EL (cell line): ENCODE data around the gene COL4A1.
A peak's percentile ranks its signal among the peaks of the same experiment; 100 is the strongest.

Source experiments
- DNase-seq: peaks from one replicate; pipeline ENCODE4 v3.0.0-alpha.2; 2016

The COL4A1 gene

GRCh38 chr13:110254751-110255553 is 52.0 kb downstream of the COL4A1 start:
- DNase-seq, result peak; percentile 36

GRCh38 chr13:110254151-110254679 is 52.7 kb downstream of the COL4A1 start:
- DNase-seq, result peak; percentile 50

DNA sequence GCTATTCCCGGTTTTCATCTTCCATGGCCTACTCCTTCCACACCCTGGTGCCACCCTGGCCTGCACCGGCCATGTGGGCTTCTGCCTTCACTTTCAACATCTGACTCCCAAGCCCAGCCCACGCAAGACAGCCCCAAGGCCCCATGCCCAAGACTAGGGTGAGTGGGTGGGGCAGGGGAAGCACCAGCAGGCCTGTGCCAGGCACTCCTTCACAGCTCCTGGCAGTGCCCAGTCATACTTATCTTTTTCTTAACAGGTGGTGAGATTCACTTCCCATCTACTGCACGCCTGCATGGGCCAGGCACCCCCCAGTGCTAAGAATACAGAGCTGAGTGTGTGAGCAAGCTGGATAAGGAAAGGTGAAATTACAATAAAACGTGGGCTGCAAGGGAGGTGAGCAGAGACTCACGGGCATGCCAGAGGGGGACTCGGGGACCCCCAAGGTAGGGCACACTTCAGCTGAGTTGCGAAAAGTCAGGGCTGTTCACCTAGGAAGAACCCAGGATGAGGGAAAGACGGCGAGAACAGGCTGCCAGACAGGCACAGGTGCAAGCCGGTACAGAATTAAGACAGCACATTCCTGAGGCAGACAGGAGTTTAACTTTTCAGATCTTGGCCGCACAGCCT is 55.7 kb downstream of the COL4A1 start:
- no peak for DNase-seq

DNA sequence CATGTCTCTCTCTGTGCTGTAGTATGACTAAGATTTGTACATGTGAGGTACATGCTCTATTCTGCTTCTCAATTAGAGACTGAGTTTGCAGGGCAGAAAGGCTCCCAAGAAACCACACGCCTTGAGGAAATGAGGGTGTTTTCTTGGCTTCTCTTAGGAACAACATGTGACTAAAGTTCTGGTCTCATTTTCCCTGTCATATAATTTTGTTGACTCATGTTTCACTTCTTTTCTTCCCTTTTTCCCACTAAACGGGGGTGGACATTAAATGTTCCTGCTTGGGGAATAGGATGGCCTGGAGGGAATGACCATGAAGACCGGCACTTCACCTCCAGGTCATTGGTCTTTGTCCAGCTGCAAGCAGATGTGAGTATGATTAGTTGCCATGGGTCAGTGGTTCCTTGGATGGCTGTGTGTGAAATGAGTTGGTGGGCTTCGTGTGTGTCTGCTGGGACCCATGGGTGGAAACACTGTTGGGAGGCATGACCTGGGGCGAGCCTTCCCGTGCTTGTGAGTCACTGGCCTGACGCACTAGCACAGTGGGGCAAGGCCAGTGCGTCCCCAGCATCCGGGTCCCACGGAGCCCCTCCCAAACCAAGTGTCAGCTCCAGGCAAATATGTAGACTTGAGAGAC is 56.6 kb downstream of the COL4A1 start:
- DNase-seq, result peak; percentile 82

DNA sequence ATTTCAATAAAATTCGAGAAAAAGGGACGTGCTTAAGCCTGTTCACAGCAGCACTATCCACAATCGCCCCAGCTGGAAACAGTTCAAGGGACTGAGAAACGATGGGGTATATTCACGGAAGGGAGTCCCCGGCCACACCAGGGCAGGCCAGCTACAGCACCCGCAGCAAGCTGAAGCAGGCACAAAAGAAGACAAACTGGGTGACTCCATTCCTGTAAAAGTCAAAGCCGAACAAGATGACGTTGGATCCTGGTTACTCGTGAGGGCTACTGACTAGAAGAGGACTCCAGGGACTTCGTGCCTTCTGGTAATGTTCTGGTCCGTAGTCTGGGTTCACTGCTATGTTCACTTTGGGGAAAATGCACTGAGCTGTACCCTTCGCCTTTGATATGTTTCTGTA is 57.6 kb downstream of the COL4A1 start:
- no peak for DNase-seq

- no peak for DNase-seq
Measured at GRCh38 chr13:110248449-110249143, 58.4 kb downstream of the COL4A1 start.

DNA sequence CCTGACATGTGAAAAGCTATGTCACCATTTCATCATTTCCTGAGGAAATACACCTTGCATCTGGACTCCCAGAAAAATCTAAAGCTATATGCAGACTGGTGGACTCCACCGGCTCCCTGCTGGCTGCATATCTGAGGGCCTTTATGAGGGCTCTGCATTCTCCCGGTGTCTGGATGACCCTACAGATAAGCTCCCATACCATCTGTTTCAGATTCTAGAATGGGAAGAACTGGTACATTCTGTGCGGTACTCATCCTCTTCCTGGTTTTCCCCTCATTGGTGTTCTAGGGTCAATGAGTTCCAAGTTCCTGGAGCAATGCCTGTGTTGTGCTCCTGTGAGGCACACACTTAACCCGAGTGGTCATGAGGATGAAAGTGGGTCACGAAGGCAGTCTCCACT is 60.4 kb downstream of the COL4A1 start:
- DNase-seq, result peak; percentile 14

- peak; percentile 44 for DNase-seq
Measured at GRCh38 chr13:110245416-110245899, 61.5 kb downstream of the COL4A1 start.

- DNase-seq, result no peak
Measured at GRCh38 chr13:110244976-110245375, 62.0 kb downstream of the COL4A1 start.

GRCh38 chr13:110244071-110244830 is 62.7 kb downstream of the COL4A1 start:
- DNase-seq, result no peak

DNA sequence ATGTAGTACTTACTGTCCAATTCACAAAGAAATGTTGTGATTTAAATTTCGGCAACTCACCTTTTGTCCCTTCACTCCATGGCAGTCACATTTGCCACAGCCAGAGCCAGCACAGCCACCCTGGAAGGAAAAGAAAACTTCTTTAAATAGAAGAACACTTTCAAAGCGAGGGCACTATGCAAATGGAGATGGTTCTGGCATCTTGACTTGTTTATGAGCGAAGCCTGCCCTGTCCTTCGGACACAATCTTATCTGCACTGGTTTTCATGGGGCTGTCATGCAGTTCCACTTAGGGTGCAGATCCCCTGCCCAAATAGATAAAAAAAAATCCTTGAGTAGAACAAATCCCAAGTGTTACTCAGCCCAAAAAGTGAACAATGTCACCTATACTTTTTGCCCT is 64.3 kb downstream of the COL4A1 start:
- no peak for DNase-seq

GRCh38 chr13:110240943-110241342 is 66.0 kb downstream of the COL4A1 start:
- no peak for DNase-seq

- no peak for DNase-seq
Measured at GRCh38 chr13:110240352-110240751, 66.6 kb downstream of the COL4A1 start.

DNA sequence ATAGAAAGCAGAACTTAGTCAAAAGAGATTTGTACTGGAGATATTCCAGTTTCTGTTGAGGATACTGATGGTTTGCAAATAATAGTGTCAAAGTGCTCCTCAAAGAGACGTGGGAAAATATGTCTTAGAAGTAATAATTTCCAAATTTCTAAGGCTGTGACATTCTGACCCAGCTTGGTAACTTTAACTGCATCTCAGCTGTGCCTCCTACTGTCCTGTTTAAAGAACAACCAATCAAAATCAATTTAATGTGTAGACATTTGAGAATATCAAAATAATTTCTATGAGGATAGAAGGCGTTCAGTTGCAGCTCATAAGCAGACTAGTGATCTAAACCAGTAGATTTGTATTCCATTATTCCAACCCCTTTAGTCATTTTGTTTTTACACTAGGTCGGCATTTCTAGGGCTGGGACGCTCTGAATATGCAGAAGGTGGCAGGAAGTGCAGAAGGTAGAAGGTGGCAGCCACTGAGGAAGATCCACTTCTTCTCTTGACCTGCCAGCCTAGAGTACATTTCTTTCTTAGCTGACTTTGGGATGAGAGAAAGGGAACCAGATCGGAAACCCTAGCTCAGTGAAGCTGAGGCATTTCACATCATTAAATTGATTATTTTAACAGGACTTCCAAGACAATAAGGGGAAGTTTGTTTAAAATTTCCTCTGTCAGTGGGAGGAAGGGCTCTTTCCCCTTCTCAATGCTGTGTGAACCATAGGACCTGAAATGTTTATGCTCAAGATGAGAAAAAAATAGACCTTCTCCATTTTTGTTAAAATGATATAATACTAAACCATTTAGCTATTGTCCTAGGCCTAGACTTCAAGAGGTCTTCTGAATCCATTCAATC is 67.5 kb downstream of the COL4A1 start:
- no peak for DNase-seq

- DNase-seq, result no peak
Measured at GRCh38 chr13:110238818-110239195, 68.2 kb downstream of the COL4A1 start.

DNA sequence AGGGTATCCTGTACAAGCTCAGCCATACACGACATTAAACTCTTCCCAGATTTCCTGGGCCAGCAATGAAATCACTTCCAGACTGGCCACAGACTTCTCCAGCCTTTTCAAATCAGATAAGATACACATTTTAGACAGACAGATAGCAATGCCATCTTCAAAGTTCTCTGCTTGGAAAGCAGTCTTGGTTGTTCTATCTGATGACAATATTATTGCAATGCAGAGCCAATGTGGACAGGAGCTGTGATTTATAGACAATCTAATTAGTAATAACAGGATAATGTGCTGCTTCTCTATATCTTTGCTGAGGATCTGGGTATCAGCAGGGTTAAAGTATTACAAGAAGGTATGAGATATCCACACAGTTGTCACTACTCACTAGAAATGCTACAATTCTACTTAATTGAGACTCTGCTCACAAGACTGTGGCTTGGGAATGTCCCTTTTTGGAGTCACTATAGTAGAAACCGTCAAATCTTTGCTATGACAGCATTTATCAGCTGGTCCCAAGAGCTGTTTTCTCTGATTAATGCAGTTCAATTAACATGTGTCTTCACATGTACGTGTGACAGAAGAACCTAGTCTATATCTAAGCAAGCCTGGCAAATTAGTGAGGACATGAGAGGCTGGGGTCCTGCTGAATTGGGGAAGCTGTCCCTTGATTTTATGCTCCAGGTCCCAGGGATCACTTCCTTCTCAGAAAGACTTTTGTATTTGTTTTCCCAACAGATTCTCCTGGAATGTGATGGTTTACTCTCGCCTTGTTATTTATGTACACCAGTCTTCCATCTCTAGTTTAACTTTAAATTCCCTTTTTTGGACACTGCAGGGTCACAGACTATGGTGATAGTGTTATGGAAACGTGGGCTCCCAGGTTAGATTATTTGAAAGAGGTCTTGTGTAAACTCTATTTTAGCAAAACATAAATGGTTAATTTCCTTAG is 68.8 kb downstream of the COL4A1 start:
- no peak for DNase-seq

DNA sequence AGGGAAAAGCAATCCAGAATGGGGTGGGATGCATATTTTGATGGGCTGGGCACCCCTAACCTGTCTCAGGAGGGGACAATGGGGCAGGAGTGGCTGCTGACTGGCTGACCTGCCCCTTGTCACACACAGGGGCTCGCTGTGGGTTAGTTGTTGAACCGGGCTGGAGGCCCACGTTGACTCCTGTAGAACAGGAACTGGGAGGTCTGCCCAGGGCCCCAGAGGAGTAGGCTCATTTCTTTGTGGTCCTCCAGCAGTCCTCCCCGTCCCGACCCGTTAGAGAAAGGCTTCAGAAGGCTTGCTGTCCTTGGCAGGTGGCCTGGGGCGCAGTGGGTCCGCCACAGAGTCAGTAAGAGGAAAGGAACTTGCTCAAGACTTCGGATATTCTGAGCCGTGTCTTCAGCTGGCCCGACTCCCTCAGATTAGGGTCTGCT is 70.1 kb downstream of the COL4A1 start:
- no peak for DNase-seq

- DNase-seq, result no peak
Measured at GRCh38 chr13:110236431-110236830, 70.5 kb downstream of the COL4A1 start.

- DNase-seq, result no peak
Measured at GRCh38 chr13:110234532-110234931, 72.4 kb downstream of the COL4A1 start.

- DNase-seq, result no peak
Measured at GRCh38 chr13:110233951-110234280, 73.0 kb downstream of the COL4A1 start.
